Uterus (tissue), 2 donors: Measurements from ENCODE around the gene CELF2.

Experiments used
- POLR2A ChIP-seq, 2 donors: fragments of 450-650 bp; IDR thresholded peaks; one replicate each; pipeline ENCODE4 v1.6.1; 2016; ENCODE audit warnings: antibody characterized with exemption in 2 of 2, mild to moderate bottlenecking in 1 of 2, moderate library complexity in 1 of 2
- TF ChIP-seq, protein P1 (sequence below), 4 experiments: fragments of 200-600 bp in 2 of 4; fragments of 450-650 bp in 2 of 4; sonication (generic) in 2 of 4; IDR thresholded peaks; one replicate each; pipeline ENCODE4 v1.5.1; 2016 to 2019; ENCODE audit warnings: antibody characterized with exemption in 4 of 4, mild to moderate bottlenecking in 2 of 4, moderate library complexity in 1 of 4

DNA sequence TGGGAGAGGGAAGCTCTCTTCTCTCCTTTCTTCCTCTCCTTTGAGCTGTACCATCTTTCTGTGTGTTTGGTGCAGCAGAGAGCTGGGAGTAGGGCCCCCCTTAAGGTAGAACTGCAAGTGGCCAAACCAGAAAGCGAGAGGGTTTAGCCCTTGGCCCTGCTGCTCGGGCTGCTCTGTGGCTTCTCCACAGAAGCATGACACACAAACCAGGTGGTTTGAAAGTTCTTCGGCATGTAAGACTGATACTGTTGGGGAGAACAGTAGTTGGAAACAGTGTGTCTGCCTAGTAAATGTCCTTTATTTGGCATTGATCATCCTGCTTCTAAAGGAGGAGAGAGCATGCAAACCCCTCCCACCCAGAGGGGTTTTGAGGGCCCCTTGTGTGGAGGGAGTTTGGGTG, 277.8 kb downstream of the CELF2 start:
- TF ChIP-seq, protein P1, sequence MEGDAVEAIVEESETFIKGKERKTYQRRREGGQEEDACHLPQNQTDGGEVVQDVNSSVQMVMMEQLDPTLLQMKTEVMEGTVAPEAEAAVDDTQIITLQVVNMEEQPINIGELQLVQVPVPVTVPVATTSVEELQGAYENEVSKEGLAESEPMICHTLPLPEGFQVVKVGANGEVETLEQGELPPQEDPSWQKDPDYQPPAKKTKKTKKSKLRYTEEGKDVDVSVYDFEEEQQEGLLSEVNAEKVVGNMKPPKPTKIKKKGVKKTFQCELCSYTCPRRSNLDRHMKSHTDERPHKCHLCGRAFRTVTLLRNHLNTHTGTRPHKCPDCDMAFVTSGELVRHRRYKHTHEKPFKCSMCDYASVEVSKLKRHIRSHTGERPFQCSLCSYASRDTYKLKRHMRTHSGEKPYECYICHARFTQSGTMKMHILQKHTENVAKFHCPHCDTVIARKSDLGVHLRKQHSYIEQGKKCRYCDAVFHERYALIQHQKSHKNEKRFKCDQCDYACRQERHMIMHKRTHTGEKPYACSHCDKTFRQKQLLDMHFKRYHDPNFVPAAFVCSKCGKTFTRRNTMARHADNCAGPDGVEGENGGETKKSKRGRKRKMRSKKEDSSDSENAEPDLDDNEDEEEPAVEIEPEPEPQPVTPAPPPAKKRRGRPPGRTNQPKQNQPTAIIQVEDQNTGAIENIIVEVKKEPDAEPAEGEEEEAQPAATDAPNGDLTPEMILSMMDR (IDR thresholded peaks at IDR 0.05): no peak
- TF ChIP-seq POLR2A (IDR thresholded peaks at IDR 0.05): no peak
